Ureter (tissue), 1 donor: ENCODE results near the gene AMH. TPM values are rescaled to one million over a fixed set of nuclear protein-coding genes. Genes with fewer than 3 reads are reported as not detected.
"Not testable (repeated sequence)": the region's sequence is repeated elsewhere in the genome, so short reads cannot be mapped to it uniquely, and the experiment has no call there.

Source experiments
- DNase-seq: peaks from one replicate; pipeline ENCODE4 v3.0.0-alpha.2; 2020; ENCODE audit warnings: low spot score
- total RNA-seq: library from RNA; stranded (reverse); gene quantifications from one replicate; pipeline ENCODE4 v1.2.4, GENCODE V29; 2023
- donor health status: DM: yes; HTN: yes; CAD: no.

The AMH gene
- total RNA-seq, result 1.3 TPM

DNA sequence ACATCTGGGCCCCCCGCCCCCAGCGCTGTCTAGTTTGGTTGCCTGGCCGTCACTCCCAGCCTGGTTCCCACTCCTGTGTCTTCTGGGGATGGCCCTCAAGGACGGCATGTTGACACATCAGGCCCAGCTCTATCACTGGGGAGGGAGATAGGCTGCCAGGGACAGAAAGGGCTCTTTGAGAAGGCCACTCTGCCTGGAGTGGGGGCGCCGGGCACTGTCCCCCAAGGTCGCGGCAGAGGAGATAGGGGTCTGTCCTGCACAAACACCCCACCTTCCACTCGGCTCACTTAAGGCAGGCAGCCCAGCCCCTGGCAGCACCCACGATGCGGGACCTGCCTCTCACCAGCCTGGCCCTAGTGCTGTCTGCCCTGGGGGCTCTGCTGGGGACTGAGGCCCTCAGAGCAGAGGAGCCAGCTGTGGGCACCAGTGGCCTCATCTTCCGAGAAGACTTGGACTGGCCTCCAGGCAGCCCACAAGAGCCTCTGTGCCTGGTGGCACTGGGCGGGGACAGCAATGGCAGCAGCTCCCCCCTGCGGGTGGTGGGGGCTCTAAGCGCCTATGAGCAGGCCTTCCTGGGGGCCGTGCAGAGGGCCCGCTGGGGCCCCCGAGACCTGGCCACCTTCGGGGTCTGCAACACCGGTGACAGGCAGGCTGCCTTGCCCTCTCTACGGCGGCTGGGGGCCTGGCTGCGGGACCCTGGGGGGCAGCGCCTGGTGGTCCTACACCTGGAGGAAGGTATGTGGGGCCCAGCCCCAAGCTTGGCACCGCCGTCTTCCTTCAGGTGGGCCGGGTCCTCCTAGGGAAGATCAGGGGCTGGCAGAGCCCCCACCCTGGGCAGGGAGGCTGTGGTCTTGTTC is at the start of gene AMH:
Gene AMH (plus strand): TSS at position 314 of the 857 bp plus-strand sequence. CDS start 10 bp downstream, at position 324.
- no peak for DNase-seq

- no peak for DNase-seq
These were observed 49.1 kb upstream of the AMH start for GRCh38 chr19:2199861-2200623.

DNA sequence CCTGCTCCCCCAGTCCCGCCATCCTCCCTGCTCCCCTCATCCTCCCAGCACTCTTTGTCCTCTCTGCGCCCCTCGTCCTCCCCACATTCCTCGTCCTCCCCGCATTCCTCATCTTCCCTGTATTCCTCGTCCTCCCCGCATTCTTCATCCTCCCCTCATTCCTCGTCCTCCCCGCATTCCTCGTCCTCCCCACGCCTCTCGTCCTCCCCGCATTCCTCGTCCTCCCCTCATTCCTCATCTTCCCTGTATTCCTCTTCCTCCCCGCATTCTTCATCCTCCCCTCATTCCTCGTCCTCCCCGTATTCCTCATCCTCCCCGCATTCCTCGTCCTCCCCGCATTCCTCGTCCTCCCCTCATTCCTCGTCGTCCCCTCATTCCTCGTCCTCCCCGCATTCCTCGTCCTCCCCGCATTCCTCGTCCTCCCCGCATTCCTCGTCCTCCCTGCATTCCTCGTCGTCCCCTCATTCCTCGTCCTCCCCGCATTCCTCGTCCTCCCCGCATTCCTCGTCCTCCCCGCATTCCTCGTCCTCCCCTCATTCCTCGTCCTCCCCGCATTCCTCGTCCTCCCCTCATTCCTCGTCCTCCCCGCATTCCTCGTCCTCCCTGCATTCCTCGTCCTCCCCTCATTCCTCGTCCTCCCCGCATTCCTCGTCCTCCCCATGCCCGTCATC is 48.4 kb upstream of the AMH start:
- DNase-seq, result not testable (repeated sequence)

DNA sequence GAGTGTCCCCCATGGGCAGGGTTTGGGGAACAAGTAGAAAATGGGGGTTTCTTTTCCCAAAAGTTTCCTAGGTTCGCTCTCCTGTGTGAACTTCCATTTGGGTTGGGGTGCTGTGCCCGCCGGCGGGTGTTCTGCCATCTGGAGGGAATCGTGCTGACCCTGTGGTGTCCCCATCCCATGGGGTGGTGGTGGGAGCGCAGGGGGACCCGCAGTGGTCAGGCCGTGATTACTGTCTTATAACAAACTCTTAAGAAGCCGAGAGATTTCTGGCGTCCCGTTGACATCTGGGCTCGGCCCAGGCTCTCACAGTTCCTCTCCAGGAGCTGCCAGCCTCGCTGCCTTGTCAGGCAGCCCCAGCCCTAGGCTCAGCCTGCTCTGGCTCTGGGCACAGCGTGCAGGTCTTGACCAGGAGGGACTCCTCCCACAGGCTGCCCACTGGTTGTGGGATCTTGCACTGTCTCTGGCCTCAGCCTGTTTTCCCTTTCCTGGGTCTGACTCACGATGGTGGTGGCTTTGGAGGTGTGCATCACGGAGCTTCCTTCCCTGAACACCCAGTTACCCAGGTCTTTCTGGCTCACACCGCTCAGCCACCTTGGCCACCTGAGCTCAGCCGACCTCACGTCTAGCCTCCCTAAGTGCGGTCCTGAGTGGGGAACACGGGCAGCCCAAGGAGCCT is 47.5 kb upstream of the AMH start:
- no peak for DNase-seq

GRCh38 chr19:2202366-2202765 is 46.8 kb upstream of the AMH start:
- DNase-seq, result no peak

DNA sequence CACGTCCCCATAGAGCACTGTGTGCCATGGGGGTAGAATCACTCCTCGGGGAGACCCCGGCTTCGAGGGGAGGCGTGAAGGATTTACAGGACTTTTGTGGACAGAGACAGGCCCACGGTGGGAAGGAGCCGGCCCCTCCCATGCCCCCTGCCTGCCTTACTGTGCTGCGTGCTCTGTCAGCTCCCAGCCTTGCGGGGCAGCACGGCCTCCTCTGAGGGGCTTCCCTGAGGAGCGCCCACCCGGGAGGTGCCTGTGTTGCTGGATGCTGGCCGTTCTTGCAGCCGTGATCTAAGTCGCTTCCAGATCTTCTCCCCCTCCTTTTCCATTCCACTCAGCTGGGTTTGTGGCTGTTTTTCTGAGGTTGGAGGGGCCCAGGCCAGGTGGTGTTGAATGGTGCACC is 42.1 kb upstream of the AMH start:
- no peak for DNase-seq

GRCh38 chr19:2207991-2208860 is 40.9 kb upstream of the AMH start:
- no peak for DNase-seq

DNA sequence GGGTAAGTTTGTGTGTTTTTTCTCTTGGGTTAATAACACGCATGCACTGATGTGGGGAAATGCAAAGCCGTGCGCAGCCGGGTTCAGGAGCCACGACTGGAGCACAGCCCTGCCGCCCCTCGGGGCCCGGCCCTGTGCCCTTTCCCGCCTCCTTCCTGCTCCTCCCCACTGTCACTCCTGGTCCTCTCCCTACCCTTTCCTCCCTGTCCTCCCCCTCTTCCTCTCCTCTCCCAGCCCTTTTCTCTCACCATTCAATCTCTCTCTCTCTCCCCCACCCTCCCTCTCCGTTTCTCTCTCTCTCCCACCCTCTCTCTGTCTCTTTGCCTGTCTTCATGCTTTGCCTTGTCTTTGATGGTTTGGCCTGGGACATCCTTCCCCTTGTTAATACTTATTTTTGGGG is 40.1 kb upstream of the AMH start:
- DNase-seq, result no peak

- no peak for DNase-seq
These were observed 39.7 kb upstream of the AMH start for GRCh38 chr19:2209408-2209807.

DNA sequence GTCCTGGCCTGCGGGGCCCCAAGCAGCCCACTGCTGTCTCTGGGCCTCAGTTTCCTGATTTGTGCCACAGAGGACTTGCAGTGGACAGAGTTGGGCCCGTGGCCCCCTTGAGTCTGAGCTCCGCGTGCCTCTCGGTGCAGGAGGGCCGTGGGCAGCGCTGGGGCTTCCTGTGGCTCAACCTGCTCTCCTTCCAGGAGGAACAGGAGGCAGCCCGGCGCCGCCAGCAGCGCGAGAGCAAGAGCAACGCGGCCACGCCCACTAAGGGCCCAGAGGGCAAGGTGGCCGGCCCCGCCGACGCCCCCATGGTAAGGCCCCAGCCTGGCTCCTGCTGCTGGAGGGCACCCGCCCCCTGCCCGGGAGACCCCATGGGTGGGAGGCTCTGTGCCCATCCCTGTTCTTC is 38.9 kb upstream of the AMH start:
- DNase-seq, result no peak

- no peak for DNase-seq
These were observed 38.0 kb upstream of the AMH start for GRCh38 chr19:2210987-2211740.

GRCh38 chr19:2212861-2213711 is 36.0 kb upstream of the AMH start:
- DNase-seq, result no peak

DNA sequence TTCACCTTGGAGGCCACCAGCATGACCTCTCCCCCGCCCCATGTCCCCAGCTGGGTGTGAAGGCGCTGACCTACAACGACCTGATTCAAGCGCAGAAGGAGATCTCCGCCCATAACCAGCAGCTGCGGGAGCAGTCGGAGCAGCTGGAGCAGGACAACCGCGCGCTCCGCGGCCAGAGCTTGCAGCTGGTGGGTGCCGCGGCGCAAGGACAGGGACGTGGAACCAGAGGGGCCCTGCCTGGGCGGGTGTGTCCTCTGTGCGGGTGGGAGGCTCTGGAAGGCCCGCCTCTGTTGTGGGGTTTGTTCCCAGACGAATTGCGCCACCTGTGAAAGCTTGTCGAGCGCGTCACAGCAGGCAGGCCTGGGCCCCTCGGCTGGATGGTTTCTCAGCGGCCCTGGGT is 35.3 kb upstream of the AMH start:
- no peak for DNase-seq

DNA sequence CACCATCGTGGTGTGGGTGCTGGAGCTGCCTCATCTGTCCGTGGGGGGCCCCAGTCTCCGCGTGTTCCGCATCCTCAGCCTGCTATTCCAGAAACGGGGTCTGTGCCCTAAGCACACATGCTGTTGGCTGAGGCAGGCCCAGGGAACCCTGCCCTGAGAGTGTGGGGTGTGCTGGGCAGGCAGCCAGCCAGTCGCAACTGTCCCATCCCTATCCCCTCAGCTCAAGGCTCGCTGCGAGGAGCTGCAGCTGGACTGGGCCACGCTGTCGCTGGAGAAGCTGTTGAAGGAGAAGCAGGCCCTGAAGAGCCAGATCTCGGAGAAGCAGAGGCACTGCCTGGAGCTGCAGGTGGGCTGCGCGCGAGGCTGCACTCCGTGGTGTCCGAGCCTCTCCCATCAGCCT is 34.9 kb upstream of the AMH start:
- no peak for DNase-seq

DNA sequence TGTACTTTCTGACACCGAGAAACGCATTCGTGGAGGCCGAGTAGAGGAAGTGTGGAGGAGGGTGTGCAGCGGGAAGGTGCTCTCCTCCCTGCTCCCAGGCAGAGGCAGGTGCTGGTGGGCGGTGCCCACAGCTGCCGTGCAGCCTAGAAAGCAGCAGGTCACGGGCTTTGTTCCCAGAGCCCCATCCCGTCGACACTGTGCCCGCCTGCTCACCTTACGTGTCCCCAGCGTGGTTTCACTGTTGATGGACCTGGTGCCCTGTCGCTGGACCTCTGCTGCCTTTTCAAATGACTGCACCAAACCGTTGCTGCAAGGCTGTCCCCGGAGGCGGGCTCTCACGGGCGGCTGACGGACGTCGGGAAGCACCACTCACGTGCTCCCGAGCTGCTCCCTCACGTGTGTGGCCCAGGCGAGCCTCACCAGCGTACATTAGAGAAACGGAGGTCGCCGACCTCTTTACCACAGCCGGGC is 33.8 kb upstream of the AMH start:
- DNase-seq, result no peak

GRCh38 chr19:2216361-2217225 is 32.5 kb upstream of the AMH start:
- no peak for DNase-seq

DNA sequence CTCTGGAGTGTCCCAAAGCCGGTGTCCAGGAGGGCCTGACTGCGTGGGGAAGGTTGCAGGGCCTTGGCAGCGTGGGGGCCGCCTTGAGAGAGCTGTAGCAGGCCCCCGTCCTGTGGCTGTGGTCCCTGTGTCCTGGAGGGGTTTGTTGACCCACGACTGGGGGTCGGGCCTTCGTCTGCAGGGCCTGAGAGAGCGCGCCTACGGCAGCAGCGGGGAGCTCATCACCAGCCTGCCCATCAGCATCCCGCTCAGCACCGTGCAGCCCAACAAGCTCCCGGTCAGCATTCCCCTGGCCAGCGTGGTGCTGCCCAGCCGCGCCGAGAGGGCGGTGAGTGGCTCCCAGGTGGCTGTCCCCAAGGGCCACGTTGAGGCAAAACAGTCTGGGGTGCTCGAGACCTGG is 31.5 kb upstream of the AMH start:
- DNase-seq, result no peak

DNA sequence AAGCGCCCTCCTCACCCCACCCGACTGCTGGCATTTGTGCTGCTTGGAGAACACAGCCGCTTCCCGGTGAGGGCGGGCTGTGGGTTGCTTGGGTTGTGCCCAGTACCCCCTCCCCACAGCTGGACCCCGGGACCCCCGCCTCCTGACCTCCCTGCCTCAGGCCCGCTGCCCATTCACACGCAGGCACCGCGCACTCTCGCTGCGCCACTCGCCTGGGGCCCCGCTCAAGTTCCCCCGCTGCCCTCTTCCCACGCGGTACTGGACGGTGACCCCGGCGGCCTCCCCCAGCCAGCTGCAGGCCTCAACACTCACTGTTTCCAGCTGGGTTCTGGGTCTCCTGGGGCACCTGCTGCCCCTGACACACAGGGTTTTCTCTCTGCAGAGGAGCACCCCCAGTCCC is 29.4 kb upstream of the AMH start:
- no peak for DNase-seq
